ENCODE data around the gene ZNF735. TPM values are rescaled to one million over a fixed set of nuclear protein-coding genes. Genes with fewer than 3 reads are reported as not detected.

The ZNF735 gene
- polyA plus RNA-seq, 2 of the 4 experiments (the other 2 are of a cell fraction) = not detected

GRCh38 chr7:64266341-64266919, 59.4 kb downstream of the ZNF735 start (continued):
- no peak for TF ChIP-seq ELK1 (IDR thresholded peaks at IDR 0.05; ENCODE audit: low read depth, low read length)
- TF ChIP-seq E2F6 (IDR thresholded peaks at IDR 0.05; ENCODE audit: borderline replicate concordance, low read depth) = no peak
- no peak for TF ChIP-seq KDM1A (IDR thresholded peaks at IDR 0.05; ENCODE audit: low read depth)

Other genes starting within 250 kb of the ZNF735 start
- gene ZNF722, start 208.4 kb upstream of the ZNF735 start, polyA plus RNA-seq (2011; rRNA removed) = not detected in 2 replicates
- gene ZNF722, start 208.4 kb upstream of the ZNF735 start, polyA plus RNA-seq (2017; fragmentation: RNase III; extraction: RNeasy Plus Mini Kit Qiagen cat#74134 plus additional on column Dnase treatment) = not detected in 3 replicates
- gene ZNF727, start 161.8 kb upstream of the ZNF735 start, polyA plus RNA-seq (2011; rRNA removed) = not detected in 2 replicates
- gene ZNF727, start 161.8 kb upstream of the ZNF735 start, polyA plus RNA-seq (2017; fragmentation: RNase III; extraction: RNeasy Plus Mini Kit Qiagen cat#74134 plus additional on column Dnase treatment) = not detected in 3 replicates
- not detected in 2 replicates for gene ZNF679, start 21.3 kb downstream of the ZNF735 start, polyA plus RNA-seq (2011; rRNA removed)
- gene ZNF679, start 21.3 kb downstream of the ZNF735 start, polyA plus RNA-seq (2017; fragmentation: RNase III; extraction: RNeasy Plus Mini Kit Qiagen cat#74134 plus additional on column Dnase treatment) = not detected in 3 replicates
- gene ZNF736, start 106.8 kb downstream of the ZNF735 start, polyA plus RNA-seq (2011; rRNA removed) = 0.03 and 0.12 TPM in 2 replicates
- 0.01 to 0.12 TPM (median 0.01 TPM) in 3 replicates for gene ZNF736, start 106.8 kb downstream of the ZNF735 start, polyA plus RNA-seq (2017; fragmentation: RNase III; extraction: RNeasy Plus Mini Kit Qiagen cat#74134 plus additional on column Dnase treatment)

Data from A549 (cell line).